ENCODE data around the gene ZNF564.
"Not testable (repeated sequence)": the region's sequence is repeated elsewhere in the genome, so short reads cannot be mapped to it uniquely, and the experiment has no call there.

GRCh38 chr19:12566380-12566779 is 15.1 kb upstream of the ZNF564 start:
- not testable (repeated sequence) for TF ChIP-seq CTCF, EP300 (IDR thresholded peaks at IDR 0.05)

Data from tibial nerve (tissue), 4 donors.